H9 (cell line): ENCODE data around the gene SCAP. TPM values are rescaled to one million over a fixed set of nuclear protein-coding genes. Genes with fewer than 3 reads are reported as not detected.

ENCODE experiments used
- DNase-seq: peaks from one replicate; pipeline ENCODE4 v3.0.0-alpha.2; 2017
- H2AFZ ChIP-seq: one replicate; pipeline ENCODE4 v1.6.1; 2013; ENCODE audit warnings: mild to moderate bottlenecking, low read length, control low read depth, moderate library complexity
- H2AK5ac ChIP-seq: 2 replicates; pipeline ENCODE4 v1.6.1; 2013; ENCODE audit warnings: low read length, control low read depth, mixed read lengths; ENCODE audit not compliant: insufficient read length
- H2BK120ac ChIP-seq: one replicate; pipeline ENCODE4 v1.6.1; 2013; ENCODE audit warnings: low read depth, mild to moderate bottlenecking, low read length, control low read depth, inconsistent platforms; ENCODE audit not compliant: poor library complexity, severe bottlenecking
- H2BK12ac ChIP-seq: 2 replicates; pipeline ENCODE4 v1.6.1; 2013; ENCODE audit warnings: low read length, control low read depth, mixed read lengths, low read depth; ENCODE audit not compliant: insufficient read length
- H2BK15ac ChIP-seq: 2 replicates; pipeline ENCODE4 v1.6.1; 2013; ENCODE audit warnings: low read depth, low read length, control low read depth
- H2BK20ac ChIP-seq: one replicate; pipeline ENCODE4 v1.6.1; 2013; ENCODE audit warnings: low read depth, mild to moderate bottlenecking, low read length, control low read depth, inconsistent platforms; ENCODE audit not compliant: poor library complexity, severe bottlenecking
- H2BK5ac ChIP-seq: 2 replicates; pipeline ENCODE4 v1.6.1; 2013; ENCODE audit warnings: low read length, control low read depth, mixed read lengths; ENCODE audit not compliant: insufficient read length
- H3K14ac ChIP-seq: 2 replicates; pipeline ENCODE4 v1.6.1; 2013; ENCODE audit warnings: low read length, control low read depth; ENCODE audit not compliant: insufficient read depth
- H3K18ac ChIP-seq: 2 replicates; pipeline ENCODE4 v1.6.1; 2013; ENCODE audit warnings: low read depth, mild to moderate bottlenecking, mixed read lengths, low read length, control low read depth; ENCODE audit not compliant: insufficient read length
- H3K23ac ChIP-seq: 2 replicates; pipeline ENCODE4 v1.6.1; 2013; ENCODE audit warnings: low read length, control low read depth, mixed read lengths, low read depth; ENCODE audit not compliant: insufficient read length
- H3K23me2 ChIP-seq: 2 replicates; pipeline ENCODE4 v1.6.1; 2013; ENCODE audit warnings: low read depth, mild to moderate bottlenecking, mixed read lengths, low read length, control low read depth; ENCODE audit not compliant: insufficient read length, poor library complexity, severe bottlenecking
- H3K27ac ChIP-seq: 2 replicates; pipeline ENCODE4 v1.5.1; 2013; ENCODE audit warnings: low read length, control low read depth, mixed read lengths, low read depth; ENCODE audit not compliant: insufficient read length
- H3K27me3 ChIP-seq: 2 replicates; pipeline ENCODE4 v1.6.1; 2013; ENCODE audit warnings: low read length, control low read depth, inconsistent platforms; ENCODE audit not compliant: insufficient read depth
- H3K4ac ChIP-seq: 2 replicates; pipeline ENCODE4 v1.6.1; 2013; ENCODE audit warnings: low read depth, mild to moderate bottlenecking, control low read depth, inconsistent platforms, low read length, moderate library complexity
- H3K4me1 ChIP-seq: 2 replicates; pipeline ENCODE4 v1.6.1; 2013; ENCODE audit warnings: low read length, control low read depth, inconsistent platforms; ENCODE audit not compliant: insufficient read depth
- H3K4me2 ChIP-seq: 2 replicates; pipeline ENCODE4 v1.6.1; 2013; ENCODE audit warnings: low read length, control low read depth, mixed read lengths; ENCODE audit not compliant: insufficient read length, insufficient read depth
- H3K56ac ChIP-seq: 2 replicates; pipeline ENCODE4 v1.6.1; 2013; ENCODE audit warnings: low read depth, mild to moderate bottlenecking, mixed read lengths, low read length, control low read depth; ENCODE audit not compliant: insufficient read length
- H3K79me1 ChIP-seq: 2 replicates; pipeline ENCODE4 v1.6.1; 2013; ENCODE audit warnings: low read depth, mild to moderate bottlenecking, moderate library complexity, low read length, control low read depth, inconsistent platforms; ENCODE audit not compliant: insufficient read depth, poor library complexity, severe bottlenecking
- H3K79me2 ChIP-seq: 2 replicates; pipeline ENCODE4 v1.6.1; 2013; ENCODE audit warnings: low read length, control low read depth, inconsistent platforms; ENCODE audit not compliant: insufficient read depth
- H3K9ac ChIP-seq: 2 replicates; pipeline ENCODE4 v1.6.1; 2013; ENCODE audit warnings: low read length, control low read depth, mixed read lengths; ENCODE audit not compliant: insufficient read length; ENCODE audit errors: extremely low read depth
- H3K9me3 ChIP-seq: one replicate; pipeline ENCODE4 v1.6.1; 2013; ENCODE audit warnings: low read depth, low read length, inconsistent platforms; ENCODE audit not compliant: control insufficient read depth
- H3T11ph ChIP-seq: one replicate; pipeline ENCODE4 v1.6.1; 2013; ENCODE audit warnings: mild to moderate bottlenecking, low read length, control low read depth, inconsistent platforms
- H4K20me1 ChIP-seq: one replicate; pipeline ENCODE4 v1.6.1; 2013; ENCODE audit not compliant: control insufficient read depth, insufficient read length, insufficient read depth
- H4K5ac ChIP-seq: 2 replicates; pipeline ENCODE4 v1.6.1; 2013; ENCODE audit warnings: low read depth, mild to moderate bottlenecking, mixed read lengths, low read length, control low read depth; ENCODE audit not compliant: insufficient read length
- H4K8ac ChIP-seq: replicated peaks from 2 replicates; pipeline ENCODE4 v1.6.1; 2013; ENCODE audit warnings: low read length, control low read depth, mixed read lengths, low read depth; ENCODE audit not compliant: insufficient read length
- H4K91ac ChIP-seq: 2 replicates; pipeline ENCODE4 v1.6.1; 2013; ENCODE audit warnings: low read depth, mild to moderate bottlenecking, moderate library complexity, mixed read lengths, low read length, control low read depth; ENCODE audit not compliant: insufficient read length
- H3K27ac Mint-ChIP-seq, 3 experiments: 2 replicates in 2 of 3; 3 replicates in 1 of 3; pipeline ENCODE4 v1.8.0; 2020 to 2021; ENCODE audit warnings: mixed read lengths in 3 of 3, mild to moderate bottlenecking in 1 of 3, moderate library complexity in 1 of 3
- H3K27me3 Mint-ChIP-seq: 2 replicates; pipeline ENCODE4 v1.8.0; 2021; ENCODE audit warnings: low read depth, mild to moderate bottlenecking, moderate library complexity, mixed read lengths
- H3K36me3 Mint-ChIP-seq, 3 experiments: 2 replicates in 2 of 3; 3 replicates in 1 of 3; pipeline ENCODE4 v1.8.0; 2020 to 2021; ENCODE audit warnings: low read depth in 3 of 3, mixed read lengths in 3 of 3; ENCODE audit not compliant: insufficient read depth in 1 of 3
- H3K4me1 Mint-ChIP-seq, 2 experiments: 2 replicates each; pipeline ENCODE4 v1.8.0; 2020; ENCODE audit warnings: mixed read lengths in 2 of 2
- H3K4me3 Mint-ChIP-seq, 2 experiments: 2 replicates in 1 of 2; 3 replicates in 1 of 2; pipeline ENCODE4 v1.8.0; 2020 to 2021; ENCODE audit warnings: mild to moderate bottlenecking in 2 of 2, mixed read lengths in 2 of 2, moderate library complexity in 1 of 2
- H3K9me3 Mint-ChIP-seq, 2 experiments: 2 replicates in 1 of 2; 3 replicates in 1 of 2; pipeline ENCODE4 v1.8.0; 2020; ENCODE audit warnings: mild to moderate bottlenecking in 2 of 2, mixed read lengths in 2 of 2, moderate library complexity in 1 of 2
- CTCF ChIP-seq: fragments of 200-600 bp; sonication (generic); conservative IDR thresholded peaks from 3 replicates; pipeline ENCODE4 v1.8.0; 2021; ENCODE audit warnings: antibody characterized with exemption, mild to moderate bottlenecking
- WGBS: extraction: QIAGEN DNeasy Blood & Tissue Kit; methylation state at CpG from one replicate; pipeline ENCODE4 v1.1.7; 2013; ENCODE audit warnings: missing lambda C conversion rate, low lambda C conversion rate, mixed read lengths; ENCODE audit not compliant: insufficient read length; ENCODE audit errors: extremely low coverage; 5-methylcytosine and 5-hydroxymethylcytosine counted together
- total RNA-seq: library from RNA; stranded (reverse); gene quantifications from 2 replicates; pipeline ENCODE4 v1.2.1, GENCODE V29; 2021

SCAP gene
- total RNA-seq, 1 experiment from 2014 or later = 104 TPM

GRCh38 chr3:47476644-47477199 lies 981 bp upstream of the SCAP start:
- Histone ChIP-seq H4K8ac (no peak overlapping the region), H3K9ac (no peak overlapping the region), H4K20me1 (no peaks in the 10 kb centered on the region), H2BK12ac (no peak overlapping the region), H3T11ph (no peak overlapping the region), H3K23ac (no peak overlapping the region), H3K4me2 (no peak overlapping the region), H3K56ac (no peak overlapping the region), H2AFZ (no peak overlapping the region), H2AK5ac (no peak overlapping the region), H3K23me2 (no peaks in the 10 kb centered on the region), H3K9me3 (no peaks in the 10 kb centered on the region), H2BK20ac (no peak overlapping the region), H3K27me3 (no peaks in the 10 kb centered on the region), H2BK5ac (no peak overlapping the region), H4K91ac (no peak overlapping the region), H3K79me2 (peaks cover 18% of the 10 kb centered on the region; the same call in 1 of the 2 replicates), H3K18ac (no peak overlapping the region), H2BK15ac (no peak overlapping the region), H3K4ac (no peak overlapping the region), H3K79me1 (peaks cover 3% of the 10 kb centered on the region), H4K5ac (no peak overlapping the region), H3K27ac (no peak overlapping the region), H3K4me1 (peaks cover 2% of the 10 kb centered on the region; the same call in 1 of the 2 replicates), H3K14ac (no peak overlapping the region), H2BK120ac (no peak overlapping the region)
- no peak for TF ChIP-seq CTCF
- Mint-ChIP-seq H3K27ac (peak overlapping the region in 1 of 3 experiments; percentile 10; a peak in 1 of 7 replicates), H3K4me1 (peaks cover 38 to 48% of the 10 kb centered on the region in 2 experiments), H3K9me3 (no peaks in the 10 kb centered on the region; a peak in 2 of 5 replicates), H3K27me3 (no peaks in the 10 kb centered on the region), H3K36me3 (peaks cover 0 to 4% (median 0%) of the 10 kb centered on the region in 3 experiments; a peak in 2 of 7 replicates), H3K4me3 (no peak overlapping the region; a peak in 2 of 5 replicates)
- no peak for DNase-seq
- no CpG with 5 or more reads among the region's 11 CpGs for WGBS
